H9 (cell line): Measurements from ENCODE around the gene TMEM154. TPM values are rescaled to one million over a fixed set of nuclear protein-coding genes. Genes with fewer than 3 reads are reported as not detected.

Source experiments
- DNase-seq: peaks from one replicate; pipeline ENCODE4 v3.0.0-alpha.2; 2017
- H2AFZ ChIP-seq: one replicate; pipeline ENCODE4 v1.6.1; 2013; ENCODE audit warnings: mild to moderate bottlenecking, low read length, control low read depth, moderate library complexity
- H2AK5ac ChIP-seq: 2 replicates; pipeline ENCODE4 v1.6.1; 2013; ENCODE audit warnings: low read length, control low read depth, mixed read lengths; ENCODE audit not compliant: insufficient read length
- H2BK120ac ChIP-seq: one replicate; pipeline ENCODE4 v1.6.1; 2013; ENCODE audit warnings: low read depth, mild to moderate bottlenecking, low read length, control low read depth, inconsistent platforms; ENCODE audit not compliant: poor library complexity, severe bottlenecking
- H2BK12ac ChIP-seq: 2 replicates; pipeline ENCODE4 v1.6.1; 2013; ENCODE audit warnings: low read length, control low read depth, mixed read lengths, low read depth; ENCODE audit not compliant: insufficient read length
- H2BK15ac ChIP-seq: 2 replicates; pipeline ENCODE4 v1.6.1; 2013; ENCODE audit warnings: low read depth, low read length, control low read depth
- H2BK20ac ChIP-seq: one replicate; pipeline ENCODE4 v1.6.1; 2013; ENCODE audit warnings: low read depth, mild to moderate bottlenecking, low read length, control low read depth, inconsistent platforms; ENCODE audit not compliant: poor library complexity, severe bottlenecking
- H2BK5ac ChIP-seq: 2 replicates; pipeline ENCODE4 v1.6.1; 2013; ENCODE audit warnings: low read length, control low read depth, mixed read lengths; ENCODE audit not compliant: insufficient read length
- H3K14ac ChIP-seq: 2 replicates; pipeline ENCODE4 v1.6.1; 2013; ENCODE audit warnings: low read length, control low read depth; ENCODE audit not compliant: insufficient read depth
- H3K18ac ChIP-seq: 2 replicates; pipeline ENCODE4 v1.6.1; 2013; ENCODE audit warnings: low read depth, mild to moderate bottlenecking, mixed read lengths, low read length, control low read depth; ENCODE audit not compliant: insufficient read length
- H3K23ac ChIP-seq: 2 replicates; pipeline ENCODE4 v1.6.1; 2013; ENCODE audit warnings: low read length, control low read depth, mixed read lengths, low read depth; ENCODE audit not compliant: insufficient read length
- H3K23me2 ChIP-seq: 2 replicates; pipeline ENCODE4 v1.6.1; 2013; ENCODE audit warnings: low read depth, mild to moderate bottlenecking, mixed read lengths, low read length, control low read depth; ENCODE audit not compliant: insufficient read length, poor library complexity, severe bottlenecking
- H3K27ac ChIP-seq: 2 replicates; pipeline ENCODE4 v1.5.1; 2013; ENCODE audit warnings: low read length, control low read depth, mixed read lengths, low read depth; ENCODE audit not compliant: insufficient read length
- H3K27me3 ChIP-seq: 2 replicates; pipeline ENCODE4 v1.6.1; 2013; ENCODE audit warnings: low read length, control low read depth, inconsistent platforms; ENCODE audit not compliant: insufficient read depth
- H3K4ac ChIP-seq: 2 replicates; pipeline ENCODE4 v1.6.1; 2013; ENCODE audit warnings: low read depth, mild to moderate bottlenecking, control low read depth, inconsistent platforms, low read length, moderate library complexity
- H3K4me1 ChIP-seq: 2 replicates; pipeline ENCODE4 v1.6.1; 2013; ENCODE audit warnings: low read length, control low read depth, inconsistent platforms; ENCODE audit not compliant: insufficient read depth
- H3K4me2 ChIP-seq: 2 replicates; pipeline ENCODE4 v1.6.1; 2013; ENCODE audit warnings: low read length, control low read depth, mixed read lengths; ENCODE audit not compliant: insufficient read length, insufficient read depth
- H3K56ac ChIP-seq: 2 replicates; pipeline ENCODE4 v1.6.1; 2013; ENCODE audit warnings: low read depth, mild to moderate bottlenecking, mixed read lengths, low read length, control low read depth; ENCODE audit not compliant: insufficient read length
- H3K79me1 ChIP-seq: 2 replicates; pipeline ENCODE4 v1.6.1; 2013; ENCODE audit warnings: low read depth, mild to moderate bottlenecking, moderate library complexity, low read length, control low read depth, inconsistent platforms; ENCODE audit not compliant: insufficient read depth, poor library complexity, severe bottlenecking
- H3K79me2 ChIP-seq: 2 replicates; pipeline ENCODE4 v1.6.1; 2013; ENCODE audit warnings: low read length, control low read depth, inconsistent platforms; ENCODE audit not compliant: insufficient read depth
- H3K9ac ChIP-seq: 2 replicates; pipeline ENCODE4 v1.6.1; 2013; ENCODE audit warnings: low read length, control low read depth, mixed read lengths; ENCODE audit not compliant: insufficient read length; ENCODE audit errors: extremely low read depth
- H3K9me3 ChIP-seq: one replicate; pipeline ENCODE4 v1.6.1; 2013; ENCODE audit warnings: low read depth, low read length, inconsistent platforms; ENCODE audit not compliant: control insufficient read depth
- H3T11ph ChIP-seq: one replicate; pipeline ENCODE4 v1.6.1; 2013; ENCODE audit warnings: mild to moderate bottlenecking, low read length, control low read depth, inconsistent platforms
- H4K20me1 ChIP-seq: one replicate; pipeline ENCODE4 v1.6.1; 2013; ENCODE audit not compliant: control insufficient read depth, insufficient read length, insufficient read depth
- H4K5ac ChIP-seq: 2 replicates; pipeline ENCODE4 v1.6.1; 2013; ENCODE audit warnings: low read depth, mild to moderate bottlenecking, mixed read lengths, low read length, control low read depth; ENCODE audit not compliant: insufficient read length
- H4K8ac ChIP-seq: replicated peaks from 2 replicates; pipeline ENCODE4 v1.6.1; 2013; ENCODE audit warnings: low read length, control low read depth, mixed read lengths, low read depth; ENCODE audit not compliant: insufficient read length
- H4K91ac ChIP-seq: 2 replicates; pipeline ENCODE4 v1.6.1; 2013; ENCODE audit warnings: low read depth, mild to moderate bottlenecking, moderate library complexity, mixed read lengths, low read length, control low read depth; ENCODE audit not compliant: insufficient read length
- H3K27ac Mint-ChIP-seq, 3 experiments: 2 replicates in 2 of 3; 3 replicates in 1 of 3; pipeline ENCODE4 v1.8.0; 2020 to 2021; ENCODE audit warnings: mixed read lengths in 3 of 3, mild to moderate bottlenecking in 1 of 3, moderate library complexity in 1 of 3
- H3K27me3 Mint-ChIP-seq: 2 replicates; pipeline ENCODE4 v1.8.0; 2021; ENCODE audit warnings: low read depth, mild to moderate bottlenecking, moderate library complexity, mixed read lengths
- H3K36me3 Mint-ChIP-seq, 3 experiments: 2 replicates in 2 of 3; 3 replicates in 1 of 3; pipeline ENCODE4 v1.8.0; 2020 to 2021; ENCODE audit warnings: low read depth in 3 of 3, mixed read lengths in 3 of 3; ENCODE audit not compliant: insufficient read depth in 1 of 3
- H3K4me1 Mint-ChIP-seq, 2 experiments: 2 replicates each; pipeline ENCODE4 v1.8.0; 2020; ENCODE audit warnings: mixed read lengths in 2 of 2
- H3K4me3 Mint-ChIP-seq, 2 experiments: 2 replicates in 1 of 2; 3 replicates in 1 of 2; pipeline ENCODE4 v1.8.0; 2020 to 2021; ENCODE audit warnings: mild to moderate bottlenecking in 2 of 2, mixed read lengths in 2 of 2, moderate library complexity in 1 of 2
- H3K9me3 Mint-ChIP-seq, 2 experiments: 2 replicates in 1 of 2; 3 replicates in 1 of 2; pipeline ENCODE4 v1.8.0; 2020; ENCODE audit warnings: mild to moderate bottlenecking in 2 of 2, mixed read lengths in 2 of 2, moderate library complexity in 1 of 2
- CTCF ChIP-seq: fragments of 200-600 bp; sonication (generic); conservative IDR thresholded peaks from 3 replicates; pipeline ENCODE4 v1.8.0; 2021; ENCODE audit warnings: antibody characterized with exemption, mild to moderate bottlenecking
- WGBS: extraction: QIAGEN DNeasy Blood & Tissue Kit; methylation state at CpG from one replicate; pipeline ENCODE4 v1.1.7; 2013; ENCODE audit warnings: missing lambda C conversion rate, low lambda C conversion rate, mixed read lengths; ENCODE audit not compliant: insufficient read length; ENCODE audit errors: extremely low coverage; 5-methylcytosine and 5-hydroxymethylcytosine counted together
- total RNA-seq: library from RNA; stranded (reverse); gene quantifications from 2 replicates; pipeline ENCODE4 v1.2.1, GENCODE V29; 2021

The TMEM154 gene
- total RNA-seq, 1 experiment from 2014 or later, result 1.7 TPM

GRCh38 chr4:152571296-152571695, 108.5 kb downstream of the TMEM154 start:
- WGBS, result no CpG with 5 or more reads among the region's 1 CpG
- no peak overlapping the region for H3K4me2 ChIP-seq
- H3T11ph ChIP-seq, result no peak overlapping the region
- H2BK12ac ChIP-seq, result no peak overlapping the region
- H2BK5ac ChIP-seq, result no peak overlapping the region
- H4K5ac ChIP-seq, result no peak overlapping the region
- no peak overlapping the region for H4K8ac ChIP-seq
- H4K91ac ChIP-seq, result no peak overlapping the region
- H3K9me3 Mint-ChIP-seq, result no peaks in the 10 kb centered on the region
- no peak overlapping the region for H3K23ac ChIP-seq
- H3K27ac Mint-ChIP-seq, result no peak overlapping the region
- H3K9ac ChIP-seq, result no peak overlapping the region
- no peak overlapping the region for H2BK15ac ChIP-seq
- no peak overlapping the region for H3K56ac ChIP-seq
- H2AK5ac ChIP-seq, result no peak overlapping the region
- H3K27ac ChIP-seq, result no peak overlapping the region
- H3K4me3 Mint-ChIP-seq, result no peak overlapping the region
- H3K4me1 ChIP-seq, result no peaks in the 10 kb centered on the region
- TF ChIP-seq CTCF, result no peak
- H3K36me3 Mint-ChIP-seq, result no peaks in the 10 kb centered on the region
- no peak overlapping the region for H3K18ac ChIP-seq
- no peaks in the 10 kb centered on the region for H4K20me1 ChIP-seq
- H2BK120ac ChIP-seq, result no peak overlapping the region
- H3K9me3 ChIP-seq, result no peaks in the 10 kb centered on the region
- H3K4me1 Mint-ChIP-seq, result peaks cover 2 to 3% of the 10 kb centered on the region in 2 experiments; a peak in 1 of 4 replicates
- no peak overlapping the region for H3K14ac ChIP-seq
- H3K23me2 ChIP-seq, result no peaks in the 10 kb centered on the region
- no peaks in the 10 kb centered on the region for H3K27me3 Mint-ChIP-seq
- H3K27me3 ChIP-seq, result no peaks in the 10 kb centered on the region
- H3K79me1 ChIP-seq, result no peaks in the 10 kb centered on the region
- H3K4ac ChIP-seq, result no peak overlapping the region
- no peak overlapping the region for H2AFZ ChIP-seq
- no peak for DNase-seq
- H2BK20ac ChIP-seq, result no peak overlapping the region
- H3K79me2 ChIP-seq, result no peaks in the 10 kb centered on the region

Other genes with a start within 250 kb of the TMEM154 start
- 27.1 and 29.5 TPM in 2 replicates for gene FBXW7, start 143.9 kb downstream of the TMEM154 start, total RNA-seq
- gene TIGD4, start 99.7 kb upstream of the TMEM154 start, total RNA-seq, result 2.0 TPM in 2 replicates
- 29.3 and 30.8 TPM in 2 replicates for gene ARFIP1, start 100.0 kb upstream of the TMEM154 start, total RNA-seq